KOPT-K1 (cell line): ENCODE results near the gene UBE3D.
"Not testable (repeated sequence)": the region's sequence is repeated elsewhere in the genome, so short reads cannot be mapped to it uniquely, and the experiment has no call there.

ENCODE experiments used
- H3K27ac ChIP-seq: fragments of 200-600 bp; sonication (generic); 2 replicates; pipeline ENCODE4 v1.5.1; 2016; ENCODE audit warnings: antibody characterized with exemption, mild to moderate bottlenecking, low read depth, low read length; ENCODE audit not compliant: poor library complexity, severe bottlenecking
- H3K36me3 ChIP-seq: fragments of 200-600 bp; sonication (generic); 2 replicates; pipeline ENCODE4 v1.5.1; 2017; ENCODE audit warnings: antibody characterized with exemption, mild to moderate bottlenecking, low read length, moderate library complexity; ENCODE audit not compliant: insufficient read depth
- H3K9me3 ChIP-seq: fragments of 200-600 bp; sonication (generic); 2 replicates; pipeline ENCODE4 v1.5.1; 2017; ENCODE audit warnings: antibody characterized with exemption, low read length, mild to moderate bottlenecking; ENCODE audit not compliant: insufficient read depth, poor library complexity, severe bottlenecking

The UBE3D gene

DNA sequence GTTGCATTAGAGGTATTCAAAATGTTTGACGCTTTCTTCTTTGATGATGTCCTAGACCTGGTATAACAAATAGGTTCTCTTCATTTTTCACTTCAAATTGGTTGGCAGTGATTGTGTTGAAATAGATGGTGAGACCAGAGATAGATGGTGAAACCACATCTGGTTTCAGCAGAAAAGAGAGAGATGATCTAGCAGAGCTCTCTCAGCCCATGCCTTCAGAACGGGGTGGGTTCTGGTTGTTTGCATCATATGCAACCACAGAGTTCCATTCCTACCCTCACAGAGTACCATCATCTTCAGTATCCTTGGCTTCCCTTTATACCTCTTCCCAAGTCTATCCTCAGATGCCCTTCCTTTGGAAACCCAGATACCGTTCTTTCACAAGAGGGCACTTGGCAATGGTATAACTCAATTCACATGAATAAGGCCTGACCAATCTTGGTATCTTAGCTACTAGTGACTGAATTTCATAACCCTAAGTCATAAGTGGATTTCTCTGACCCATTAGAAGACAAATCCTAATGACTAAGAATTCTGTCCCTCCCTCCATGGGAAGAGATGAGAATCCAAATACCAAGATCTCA, 93.7 kb downstream of the UBE3D start:
- H3K9me3 ChIP-seq = no peaks in the 10 kb centered on the region
- H3K36me3 ChIP-seq = no peaks in the 10 kb centered on the region
- no peak overlapping the region for H3K27ac ChIP-seq

DNA sequence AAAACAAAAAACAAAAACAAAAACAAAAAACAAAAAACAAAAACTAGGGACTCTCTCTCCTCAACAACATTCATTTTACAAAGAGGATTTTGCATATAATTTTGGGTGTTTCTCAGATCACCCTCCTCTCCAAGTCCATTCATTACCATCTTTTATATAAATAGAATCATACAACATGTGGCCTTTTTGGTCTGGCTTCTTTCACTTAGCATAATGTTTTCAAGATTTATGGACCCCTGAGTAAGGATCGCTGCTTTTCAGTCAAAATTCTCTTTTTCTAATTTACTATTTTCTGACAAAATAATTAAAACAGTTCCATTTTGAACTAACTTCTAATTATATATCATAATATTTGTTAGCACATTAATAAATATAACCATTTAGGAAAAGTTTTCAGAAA, 94.8 kb downstream of the UBE3D start:
- Histone ChIP-seq H3K27ac (no peak overlapping the region), H3K36me3 (no peaks in the 10 kb centered on the region), H3K9me3 (no peaks in the 10 kb centered on the region)

DNA sequence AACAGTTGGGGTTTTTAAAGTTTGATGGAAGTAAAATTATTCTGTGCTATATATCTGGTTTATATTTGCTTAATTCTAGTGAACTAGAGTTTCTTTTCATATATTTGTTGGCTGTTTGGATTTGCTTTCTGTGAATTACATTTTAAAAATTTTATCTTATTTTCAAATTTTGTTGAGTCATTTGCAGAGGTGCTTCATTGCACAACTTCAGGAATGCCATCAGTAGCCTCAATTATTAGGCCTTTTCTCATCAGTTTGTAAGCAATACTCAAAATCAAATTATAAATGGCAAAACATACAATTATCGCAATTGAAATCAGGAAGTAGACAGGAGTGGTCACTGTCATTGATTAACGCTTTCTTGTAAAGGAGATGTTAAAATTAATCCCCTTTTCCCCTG, 96.9 kb downstream of the UBE3D start:
- Histone ChIP-seq H3K9me3 (no peaks in the 10 kb centered on the region), H3K27ac (no peak overlapping the region), H3K36me3 (no peaks in the 10 kb centered on the region)

DNA sequence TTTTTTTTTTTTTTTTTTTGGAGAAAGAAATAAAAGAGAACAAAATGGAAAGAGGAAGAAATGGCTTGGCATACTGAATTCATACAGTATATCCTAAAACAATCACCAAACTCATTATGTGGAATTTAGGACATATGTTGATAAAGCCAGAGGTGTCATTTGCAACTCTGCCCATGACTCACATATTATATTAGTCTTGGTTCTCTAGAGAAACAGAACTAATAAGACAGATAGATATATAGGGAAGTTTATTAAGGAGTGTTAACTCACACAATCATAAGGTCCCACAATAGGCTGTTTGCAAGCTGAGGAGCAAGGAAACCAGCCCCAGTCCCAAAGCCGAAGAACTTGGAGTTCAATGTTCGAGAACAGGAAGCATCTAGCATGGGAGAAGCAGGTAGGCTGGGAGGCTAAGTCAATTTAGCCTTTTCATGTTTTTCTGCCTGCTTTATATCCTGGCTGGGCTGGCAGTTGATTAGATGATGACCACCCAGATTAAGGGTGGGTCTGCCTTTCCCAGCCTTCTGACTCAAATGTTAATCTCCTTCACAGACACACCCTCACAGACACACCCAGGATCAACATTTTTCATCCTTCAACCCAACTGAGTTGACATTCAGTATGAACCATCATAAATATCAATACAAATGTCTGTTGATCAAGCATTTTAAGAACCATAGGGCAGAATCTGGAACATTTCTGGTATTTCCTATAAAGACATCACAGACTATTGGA, 102.3 kb downstream of the UBE3D start:
- no peak overlapping the region for H3K27ac ChIP-seq
- no peaks in the 10 kb centered on the region for H3K36me3 ChIP-seq
- H3K9me3 ChIP-seq = no peaks in the 10 kb centered on the region

DNA sequence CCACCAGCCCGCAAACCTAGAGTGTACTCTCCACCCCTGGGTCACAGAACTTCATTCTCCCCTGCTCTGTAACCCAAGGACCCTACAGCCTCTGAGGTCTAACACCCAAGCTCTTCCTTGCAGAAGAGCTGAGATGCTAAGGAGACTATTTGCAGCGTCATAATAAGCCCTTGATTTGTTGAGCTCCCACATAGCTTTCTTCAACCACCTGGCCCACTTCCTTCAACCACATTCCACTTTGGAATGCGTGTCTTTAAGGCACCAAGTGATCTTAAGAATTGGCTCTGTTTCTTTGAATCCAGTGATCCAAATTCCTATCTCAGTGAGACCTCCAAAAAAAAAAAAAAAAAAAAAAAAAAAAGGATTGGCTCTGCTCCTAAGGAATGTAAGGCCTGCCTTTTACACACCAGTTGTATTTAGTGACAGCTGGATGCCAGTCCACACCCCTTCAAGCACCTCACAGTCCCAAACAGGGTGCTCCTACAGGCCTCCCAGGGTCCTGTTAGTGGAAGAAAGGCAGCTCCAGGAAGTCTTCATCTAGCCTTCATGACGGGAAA, 106.2 kb downstream of the UBE3D start:
- peaks cover 4% of the 10 kb centered on the region; the same call in 1 of the 2 replicates for H3K36me3 ChIP-seq
- no peak overlapping the region for H3K27ac ChIP-seq
- H3K9me3 ChIP-seq = no peaks in the 10 kb centered on the region

DNA sequence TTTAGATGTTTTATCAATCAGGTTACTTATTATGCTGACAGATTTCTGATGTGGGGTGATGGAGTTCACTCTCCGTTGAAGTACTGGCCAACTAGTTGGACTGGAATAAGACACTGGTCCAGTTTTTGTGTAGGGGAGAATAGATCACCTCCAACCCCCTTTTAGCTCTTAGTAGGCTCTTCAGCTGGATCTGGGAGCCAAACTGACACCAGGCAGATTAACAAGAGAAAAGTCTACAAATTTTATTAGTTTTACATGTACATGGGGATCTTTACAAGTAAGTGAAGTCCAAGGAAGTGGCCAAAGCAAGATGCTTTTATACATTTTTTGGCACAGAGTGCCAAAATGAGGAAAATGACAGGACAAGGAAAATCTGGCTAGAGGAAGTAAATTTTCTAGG, 107.1 kb downstream of the UBE3D start:
- Histone ChIP-seq H3K36me3 (peaks cover 8% of the 10 kb centered on the region; the same call in 1 of the 2 replicates), H3K27ac (no peak overlapping the region), H3K9me3 (no peaks in the 10 kb centered on the region)

DNA sequence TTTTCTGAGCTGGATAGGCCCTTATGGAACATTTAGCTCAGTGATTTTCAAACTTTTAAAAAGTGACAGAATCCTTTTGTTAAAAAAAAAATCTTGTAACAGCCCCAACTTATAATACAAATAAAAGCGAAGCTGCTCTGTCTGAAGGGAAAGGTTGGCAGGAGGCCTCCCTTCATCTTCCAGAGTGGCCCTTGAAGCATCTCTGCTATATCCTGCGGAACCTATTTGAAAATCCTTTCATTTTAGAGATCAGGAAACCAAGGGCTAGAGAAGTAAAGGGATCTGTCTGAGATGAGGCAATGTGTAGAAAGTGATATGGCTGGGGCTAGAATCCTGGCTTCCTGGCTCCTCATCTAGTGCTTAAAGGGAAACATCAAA, 107.8 kb downstream of the UBE3D start:
- Histone ChIP-seq H3K9me3 (no peaks in the 10 kb centered on the region), H3K27ac (peak overlapping the region; percentile 13), H3K36me3 (peaks cover 15% of the 10 kb centered on the region; the same call in 1 of the 2 replicates)

DNA sequence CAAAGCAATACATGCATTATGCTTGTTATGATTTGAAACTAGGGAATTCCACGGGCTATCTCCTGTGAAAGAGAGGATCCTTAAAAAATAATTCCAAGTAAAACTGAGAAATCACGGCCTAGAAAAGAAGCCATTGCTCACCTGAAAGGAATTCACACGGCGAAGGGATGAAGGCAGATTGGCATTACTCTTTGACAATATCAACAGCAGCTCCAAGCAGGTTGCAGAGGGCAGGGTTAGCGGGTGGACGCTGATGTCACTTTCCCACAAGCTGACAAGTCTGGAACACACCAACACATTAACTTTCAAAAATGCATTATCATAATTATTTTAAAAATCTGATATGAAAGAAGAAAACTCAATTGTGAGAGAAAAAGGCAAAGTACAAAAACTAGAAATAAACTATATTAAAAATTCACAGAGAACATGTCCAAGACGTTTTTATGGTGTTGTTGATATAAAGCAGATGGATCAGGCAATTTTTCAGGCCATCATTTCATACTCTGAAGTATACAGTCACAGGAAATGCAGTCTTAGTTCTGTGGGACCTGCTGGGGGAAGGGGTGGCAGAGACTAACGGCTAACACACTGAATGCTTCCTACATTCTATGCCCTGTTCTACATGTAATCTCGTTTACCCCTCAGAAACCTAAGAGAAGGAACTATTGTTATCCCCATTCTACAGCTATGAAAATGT, 108.3 kb downstream of the UBE3D start:
- H3K36me3 ChIP-seq = peaks cover 15% of the 10 kb centered on the region; the same call in 1 of the 2 replicates
- H3K27ac ChIP-seq = peak overlapping the region; percentile 13
- H3K9me3 ChIP-seq = no peaks in the 10 kb centered on the region

DNA sequence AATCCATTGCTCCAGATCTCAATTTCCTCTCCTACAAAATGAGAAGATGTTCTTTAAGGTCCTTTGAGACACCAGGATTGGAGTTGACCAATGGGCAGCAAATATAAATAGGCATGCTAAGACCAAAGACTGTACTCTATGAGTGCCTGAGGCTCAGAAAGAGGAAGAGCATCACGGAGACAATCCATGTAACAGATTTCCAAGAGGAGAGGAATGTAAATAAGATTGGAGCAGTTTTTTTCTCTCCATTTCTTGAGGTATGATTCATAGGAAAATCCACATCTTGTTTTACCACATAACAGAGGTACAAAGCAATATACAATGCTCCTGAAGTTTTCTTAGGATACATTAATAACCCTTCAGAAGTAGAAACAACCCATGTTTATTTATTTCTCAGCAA, 109.8 kb downstream of the UBE3D start:
- Histone ChIP-seq H3K27ac (no peak overlapping the region), H3K36me3 (peaks cover 15% of the 10 kb centered on the region; the same call in 1 of the 2 replicates), H3K9me3 (no peaks in the 10 kb centered on the region)

DNA sequence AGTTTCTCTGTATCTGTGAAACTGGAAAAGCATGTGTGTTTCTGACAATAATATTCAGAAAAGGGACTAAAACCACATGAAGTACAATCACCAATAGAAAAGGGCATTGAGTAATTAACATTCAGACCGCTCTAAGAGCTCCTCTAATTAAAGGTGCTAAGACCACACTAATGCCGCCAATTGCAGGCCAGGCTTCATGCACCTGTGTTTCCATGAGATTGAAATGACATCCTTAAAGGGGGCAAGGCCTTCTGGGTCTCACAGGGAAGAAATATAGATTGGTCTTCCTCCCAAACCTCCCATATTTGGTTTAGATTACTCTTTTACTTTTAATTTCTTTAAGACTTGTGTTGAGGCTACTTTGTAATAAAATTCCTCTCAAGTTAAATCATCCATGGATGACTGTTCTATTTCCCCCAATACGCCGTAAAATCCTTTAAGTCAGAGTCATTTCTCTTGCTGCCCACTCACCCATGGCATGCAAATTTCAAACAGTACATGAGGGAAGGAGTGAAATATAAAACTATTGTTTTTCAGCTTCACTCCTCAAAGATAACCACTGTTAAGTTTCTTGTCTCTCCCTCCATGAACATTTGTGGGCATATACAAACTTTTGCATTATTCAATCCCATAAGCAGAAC, 110.6 kb downstream of the UBE3D start:
- Histone ChIP-seq H3K9me3 (no peaks in the 10 kb centered on the region), H3K36me3 (peaks cover 15% of the 10 kb centered on the region; the same call in 1 of the 2 replicates), H3K27ac (no peak overlapping the region)

DNA sequence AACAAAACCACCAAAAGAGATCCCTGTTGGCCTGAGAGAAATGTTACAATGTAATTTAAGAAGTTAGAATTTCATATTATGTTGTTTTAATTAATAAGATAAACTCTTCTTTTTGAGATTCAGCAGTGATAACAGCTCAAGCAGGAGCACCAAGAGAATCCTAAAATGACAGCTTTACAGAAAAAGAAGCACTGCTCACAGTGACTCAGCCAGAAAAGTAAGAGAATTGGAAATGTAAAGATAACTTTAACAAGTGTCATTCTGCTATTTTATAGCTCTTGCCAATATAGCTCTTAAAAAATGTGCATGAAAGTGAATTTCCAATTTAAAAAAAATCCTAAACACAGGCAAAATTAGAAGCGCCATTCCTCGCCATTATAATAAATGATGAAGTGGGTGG, 111.3 kb downstream of the UBE3D start:
- H3K27ac ChIP-seq = no peak overlapping the region
- H3K9me3 ChIP-seq = no peaks in the 10 kb centered on the region
- peaks cover 15% of the 10 kb centered on the region; the same call in 1 of the 2 replicates for H3K36me3 ChIP-seq

DNA sequence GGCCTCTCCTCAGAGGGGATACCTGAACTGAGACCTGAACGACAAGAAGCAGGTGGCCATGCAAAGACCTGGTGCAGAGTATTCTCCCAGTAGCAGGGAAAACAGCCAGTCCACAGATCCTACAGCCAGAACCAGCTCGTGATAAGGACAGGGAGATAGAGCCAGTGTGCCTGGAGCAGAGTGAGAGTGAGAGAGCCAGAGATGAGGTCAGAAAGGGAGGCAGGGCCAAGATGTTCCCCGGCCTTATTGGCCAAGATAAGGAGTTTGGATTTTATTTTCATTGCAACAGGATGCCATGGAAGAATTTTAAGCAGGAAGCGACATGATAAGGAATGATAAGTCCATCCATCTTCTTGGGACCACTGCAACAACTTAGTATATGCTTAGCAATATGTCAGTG, 111.8 kb downstream of the UBE3D start:
- Histone ChIP-seq H3K27ac (no peak overlapping the region), H3K9me3 (no peaks in the 10 kb centered on the region), H3K36me3 (peaks cover 15% of the 10 kb centered on the region; the same call in 1 of the 2 replicates)

DNA sequence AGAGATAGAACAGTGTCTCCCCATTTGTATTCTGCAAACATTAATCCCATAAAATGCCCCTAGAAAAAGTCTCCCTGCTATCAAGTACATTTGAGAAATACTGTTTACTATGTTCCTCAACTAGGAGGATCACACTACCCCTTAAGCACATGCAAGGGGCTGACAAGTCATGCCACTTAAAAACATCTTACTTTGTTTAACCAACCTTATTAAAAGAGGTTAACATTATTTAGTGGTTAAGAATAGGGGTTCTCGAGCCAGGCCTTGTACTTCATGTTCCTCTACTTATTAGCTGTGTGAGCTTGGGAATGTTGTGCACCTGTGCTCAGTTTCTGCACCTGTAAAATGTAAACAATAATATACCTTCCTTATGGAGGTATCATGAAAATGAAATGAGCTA, 113.7 kb downstream of the UBE3D start:
- Histone ChIP-seq H3K9me3 (no peaks in the 10 kb centered on the region), H3K36me3 (peaks cover 15% of the 10 kb centered on the region; the same call in 1 of the 2 replicates), H3K27ac (no peak overlapping the region)

DNA sequence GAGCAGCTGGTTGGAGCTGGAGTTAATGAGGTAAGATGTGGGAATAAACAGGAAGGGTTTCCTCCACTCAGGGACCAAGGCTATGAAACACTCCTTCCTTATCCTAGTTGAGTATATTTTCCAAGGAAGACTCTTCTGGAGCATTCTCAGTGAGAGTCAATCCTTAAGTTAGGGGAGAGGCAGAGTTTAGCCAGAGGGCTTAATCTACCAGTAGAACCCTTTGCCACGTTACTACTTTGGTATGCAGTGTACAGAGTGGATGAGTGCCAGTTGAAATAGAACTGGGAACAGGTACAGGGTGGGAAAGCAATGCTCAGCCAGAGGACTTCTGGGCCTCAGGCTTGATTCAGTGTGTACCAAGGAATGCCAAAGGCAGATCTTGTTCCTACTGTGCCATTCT, 114.3 kb downstream of the UBE3D start:
- Histone ChIP-seq H3K9me3 (no peaks in the 10 kb centered on the region), H3K36me3 (peaks cover 15% of the 10 kb centered on the region; the same call in 1 of the 2 replicates), H3K27ac (no peak overlapping the region)

DNA sequence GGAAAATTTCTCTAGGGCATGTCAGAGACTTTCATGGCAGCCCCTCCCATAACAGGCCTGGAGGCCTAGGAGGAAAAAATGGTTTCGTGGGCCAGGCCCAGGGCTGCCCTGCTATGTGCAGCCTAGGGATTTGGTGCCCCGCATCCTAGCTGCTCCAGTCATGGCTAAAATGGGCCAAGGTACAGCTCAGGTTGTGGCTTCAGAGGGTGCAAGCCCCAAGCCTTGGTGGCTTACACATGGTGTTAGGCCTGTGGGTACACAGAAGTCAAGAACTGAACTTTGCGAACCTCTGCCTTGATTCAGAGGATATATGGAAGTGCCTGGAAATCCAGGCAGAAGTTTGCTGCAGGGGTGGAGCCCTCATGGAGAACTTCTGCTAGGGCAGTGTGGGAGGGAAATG, 134.7 kb downstream of the UBE3D start:
- Histone ChIP-seq H3K9me3 (peaks cover 52% of the 10 kb centered on the region), H3K36me3 (peaks cover 17% of the 10 kb centered on the region)
- H3K27ac ChIP-seq = not testable (repeated sequence)
